ENCODE measurements around the gene CENATAC.
"Not testable (repeated sequence)": the region's sequence is repeated elsewhere in the genome, so short reads cannot be mapped to it uniquely, and the experiment has no call there.

CENATAC gene

GRCh38 chr11:119056421-119056999 is 58.6 kb downstream of the CENATAC start:
- DNase-seq = peak; percentile 53

- peak; percentile 99 for DNase-seq
Observed at GRCh38 chr11:119057000-119057769, 59.2 kb downstream of the CENATAC start, which contains the start of gene HYOU1. TSS of gene HYOU1 (minus strand) at chr11:119057205. CDS start at chr11:119056160, 1,045 bp downstream.

- DNase-seq = not testable (repeated sequence)
Observed at GRCh38 chr11:119059128-119059527, 61.2 kb downstream of the CENATAC start.

GRCh38 chr11:119061256-119061655 is 63.3 kb downstream of the CENATAC start:
- DNase-seq = no peak

- DNase-seq = no peak
Observed at GRCh38 chr11:119062779-119063178, 64.8 kb downstream of the CENATAC start.

- no peak for DNase-seq
Observed at GRCh38 chr11:119065369-119065768, 67.4 kb downstream of the CENATAC start.
